Measurements from ENCODE around the gene ZDHHC7.

DNA sequence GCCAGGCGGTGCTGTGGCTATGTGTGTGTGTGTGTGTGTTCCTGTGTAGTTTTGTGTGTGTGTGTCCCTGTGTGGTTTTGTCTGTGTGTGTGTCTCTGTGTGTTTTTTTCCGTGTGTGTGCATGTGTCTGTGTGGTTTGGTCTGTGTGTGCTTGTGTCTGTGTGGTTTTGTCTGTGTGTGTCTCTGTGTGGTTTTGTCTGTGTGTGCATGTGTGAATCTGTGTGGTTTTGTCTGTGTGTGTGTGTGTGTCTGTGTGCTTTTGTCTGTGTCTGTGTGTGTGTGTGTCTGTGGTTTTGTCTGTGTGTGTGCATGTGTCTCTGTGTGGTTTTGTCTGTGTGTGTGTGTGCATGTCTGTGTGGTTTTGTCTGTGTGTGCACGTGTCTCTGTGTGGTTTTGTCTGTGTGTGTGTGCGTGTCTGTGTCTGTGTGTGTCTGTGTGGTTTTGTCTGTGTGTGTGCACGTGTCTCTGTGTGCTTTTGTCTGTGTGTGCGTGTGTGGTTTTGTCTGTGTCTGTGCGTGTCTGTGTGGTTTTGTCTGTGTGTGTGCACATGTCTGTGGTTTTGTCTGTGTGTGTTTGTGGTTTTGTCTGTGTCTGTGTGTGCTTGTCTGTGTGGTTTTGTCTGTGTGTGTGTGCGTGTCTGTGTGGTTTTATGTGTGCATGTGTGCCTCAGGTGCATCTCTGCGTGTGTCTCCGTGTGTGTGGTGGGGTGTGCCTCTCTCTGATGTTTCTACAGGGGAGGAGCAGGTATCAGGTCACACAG, 62.3 kb downstream of the ZDHHC7 start:
- TF ChIP-seq, protein P1, sequence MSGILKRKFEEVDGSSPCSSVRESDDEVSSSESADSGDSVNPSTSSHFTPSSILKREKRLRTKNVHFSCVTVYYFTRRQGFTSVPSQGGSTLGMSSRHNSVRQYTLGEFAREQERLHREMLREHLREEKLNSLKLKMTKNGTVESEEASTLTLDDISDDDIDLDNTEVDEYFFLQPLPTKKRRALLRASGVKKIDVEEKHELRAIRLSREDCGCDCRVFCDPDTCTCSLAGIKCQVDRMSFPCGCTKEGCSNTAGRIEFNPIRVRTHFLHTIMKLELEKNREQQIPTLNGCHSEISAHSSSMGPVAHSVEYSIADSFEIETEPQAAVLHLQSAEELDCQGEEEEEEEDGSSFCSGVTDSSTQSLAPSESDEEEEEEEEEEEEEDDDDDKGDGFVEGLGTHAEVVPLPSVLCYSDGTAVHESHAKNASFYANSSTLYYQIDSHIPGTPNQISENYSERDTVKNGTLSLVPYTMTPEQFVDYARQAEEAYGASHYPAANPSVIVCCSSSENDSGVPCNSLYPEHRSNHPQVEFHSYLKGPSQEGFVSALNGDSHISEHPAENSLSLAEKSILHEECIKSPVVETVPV (CRISPR knock-in tag; IDR thresholded peaks at IDR 0.05): no peak
- TF ChIP-seq SNAI2 (CRISPR knock-in tag; IDR thresholded peaks at IDR 0.05) (no peak), ZFP3 (CRISPR knock-in tag; IDR thresholded peaks at IDR 0.05) (no peak), GLIS3 (CRISPR knock-in tag; IDR thresholded peaks at IDR 0.05) (no peak), OSR1 (CRISPR knock-in tag; IDR thresholded peaks at IDR 0.05) (no peak), ZNF565 (CRISPR knock-in tag; conservative IDR thresholded peaks at IDR 0.05; ENCODE audit: low read depth) (no peak)
- TF ChIP-seq, protein P2, sequence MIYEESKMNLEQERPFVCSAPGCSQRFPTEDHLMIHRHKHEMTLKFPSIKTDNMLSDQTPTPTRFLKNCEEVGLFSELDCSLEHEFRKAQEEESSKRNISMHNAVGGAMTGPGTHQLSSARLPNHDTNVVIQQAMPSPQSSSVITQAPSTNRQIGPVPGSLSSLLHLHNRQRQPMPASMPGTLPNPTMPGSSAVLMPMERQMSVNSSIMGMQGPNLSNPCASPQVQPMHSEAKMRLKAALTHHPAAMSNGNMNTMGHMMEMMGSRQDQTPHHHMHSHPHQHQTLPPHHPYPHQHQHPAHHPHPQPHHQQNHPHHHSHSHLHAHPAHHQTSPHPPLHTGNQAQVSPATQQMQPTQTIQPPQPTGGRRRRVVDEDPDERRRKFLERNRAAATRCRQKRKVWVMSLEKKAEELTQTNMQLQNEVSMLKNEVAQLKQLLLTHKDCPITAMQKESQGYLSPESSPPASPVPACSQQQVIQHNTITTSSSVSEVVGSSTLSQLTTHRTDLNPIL (CRISPR knock-in tag; IDR thresholded peaks at IDR 0.05; ENCODE audit: low read depth): no peak
